Tibial artery (tissue), 4 donors: ENCODE measurements around the gene PIN4.

Source experiments
- DNase-seq, 2 donors: peaks; one replicate each; pipeline ENCODE4 v3.0.0-alpha.2; 2019
- H3K27ac ChIP-seq, 2 donors: fragments of 200-600 bp; sonication (generic) in 1 of 2; 1 replicate in 1 of 2; 2 replicates in 1 of 2; pipeline ENCODE4 v1.5.1; 2018 to 2019; ENCODE audit warnings: mild to moderate bottlenecking in 1 of 2
- H3K27me3 ChIP-seq, 2 donors: fragments of 200-600 bp; sonication (generic) in 1 of 2; one replicate each; pipeline versions ENCODE4 v1.5.1 to v1.6.0; 2016 to 2019
- H3K36me3 ChIP-seq, 3 donors: fragments of 200-600 bp; sonication (generic) in 2 of 3; one replicate each; pipeline ENCODE4 v1.5.1; 2016 to 2019; ENCODE audit warnings: mild to moderate bottlenecking in 2 of 3
- H3K4me1 ChIP-seq, 4 donors: fragments of 200-600 bp; sonication (generic) in 2 of 4; 1 replicate in 3 of 4; 2 replicates in 1 of 4; pipeline ENCODE4 v1.5.1; 2016 to 2019
- H3K4me3 ChIP-seq, 2 donors: fragments of 200-600 bp; sonication (generic) in 1 of 2; 1 replicate in 1 of 2; 2 replicates in 1 of 2; pipeline ENCODE4 v1.5.1; 2018 to 2019; ENCODE audit warnings: mild to moderate bottlenecking in 2 of 2
- H3K9me3 ChIP-seq, 3 donors: fragments of 200-600 bp; sonication (generic) in 1 of 3; one replicate each; pipeline ENCODE4 v1.5.1; 2016 to 2019
- intact Hi-C: fragments of 100-400 bp; cut with DNase I; formaldehyde crosslinking; loops from one replicate; pipeline ENCODE4 v1.15.0; 2023; ENCODE audit warnings: low total_unique reads
- TF ChIP-seq, protein P1 (sequence below), 2 experiments: fragments of 200-600 bp in 1 of 2; fragments of 450-650 bp in 1 of 2; IDR thresholded peaks; one replicate each; pipeline ENCODE4 v1.5.1; 2017 to 2019; ENCODE audit warnings: antibody characterized with exemption in 2 of 2, mild to moderate bottlenecking in 1 of 2, moderate library complexity in 1 of 2

PIN4 gene

DNA sequence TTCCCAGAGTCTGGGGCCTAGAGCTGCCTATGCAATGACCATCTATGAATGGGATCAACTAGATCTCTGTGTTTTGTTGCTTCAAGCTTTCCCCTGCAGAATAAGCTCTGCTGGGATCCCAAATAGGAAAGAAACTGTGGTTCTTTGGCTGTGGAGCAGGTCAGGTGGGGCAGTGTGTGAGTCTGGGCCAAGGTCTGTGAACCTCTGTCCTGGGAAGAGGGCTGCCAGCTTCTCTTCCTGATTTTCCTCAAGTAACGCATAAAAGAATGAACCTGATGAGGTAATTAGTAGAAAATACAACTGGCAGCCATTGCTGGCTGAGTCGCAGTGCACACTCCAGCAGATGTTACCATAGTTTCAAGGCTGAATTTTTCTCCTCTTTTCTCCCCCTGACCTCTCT is 4.6 kb upstream of the PIN4 start:
- no peaks in the 10 kb centered on the region for H3K27me3 ChIP-seq
- no peak for DNase-seq
- no peaks in the 10 kb centered on the region for H3K36me3 ChIP-seq
- H3K4me1 ChIP-seq, result no peaks in the 10 kb centered on the region
- intact Hi-C loops, result no loop called here
- TF ChIP-seq, protein P1, sequence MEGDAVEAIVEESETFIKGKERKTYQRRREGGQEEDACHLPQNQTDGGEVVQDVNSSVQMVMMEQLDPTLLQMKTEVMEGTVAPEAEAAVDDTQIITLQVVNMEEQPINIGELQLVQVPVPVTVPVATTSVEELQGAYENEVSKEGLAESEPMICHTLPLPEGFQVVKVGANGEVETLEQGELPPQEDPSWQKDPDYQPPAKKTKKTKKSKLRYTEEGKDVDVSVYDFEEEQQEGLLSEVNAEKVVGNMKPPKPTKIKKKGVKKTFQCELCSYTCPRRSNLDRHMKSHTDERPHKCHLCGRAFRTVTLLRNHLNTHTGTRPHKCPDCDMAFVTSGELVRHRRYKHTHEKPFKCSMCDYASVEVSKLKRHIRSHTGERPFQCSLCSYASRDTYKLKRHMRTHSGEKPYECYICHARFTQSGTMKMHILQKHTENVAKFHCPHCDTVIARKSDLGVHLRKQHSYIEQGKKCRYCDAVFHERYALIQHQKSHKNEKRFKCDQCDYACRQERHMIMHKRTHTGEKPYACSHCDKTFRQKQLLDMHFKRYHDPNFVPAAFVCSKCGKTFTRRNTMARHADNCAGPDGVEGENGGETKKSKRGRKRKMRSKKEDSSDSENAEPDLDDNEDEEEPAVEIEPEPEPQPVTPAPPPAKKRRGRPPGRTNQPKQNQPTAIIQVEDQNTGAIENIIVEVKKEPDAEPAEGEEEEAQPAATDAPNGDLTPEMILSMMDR (IDR thresholded peaks at IDR 0.05), result no peak
- H3K9me3 ChIP-seq, result no peaks in the 10 kb centered on the region
- no peak overlapping the region for H3K4me3 ChIP-seq
- H3K27ac ChIP-seq, result no peak overlapping the region

DNA sequence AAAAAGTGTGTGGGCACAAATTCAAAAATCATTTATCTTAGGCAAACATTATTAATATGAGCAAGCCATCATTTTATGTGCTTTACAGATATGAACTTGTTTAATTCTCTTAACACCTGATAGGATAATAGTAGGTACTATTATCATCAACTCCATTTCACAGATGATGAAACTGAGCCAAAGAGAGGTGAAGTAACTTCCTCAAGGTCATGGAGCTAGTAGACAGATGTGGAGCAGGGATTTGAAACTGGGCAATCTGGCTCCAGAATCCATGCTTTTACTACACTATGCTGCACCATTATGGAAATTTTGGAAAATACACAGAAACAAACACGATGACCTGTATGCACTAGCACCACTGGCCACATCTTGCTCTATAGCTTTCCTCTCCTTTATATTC is 1.0 kb upstream of the PIN4 start:
- intact Hi-C loops, result no loop called here
- Histone ChIP-seq H3K9me3 (no peaks in the 10 kb centered on the region), H3K4me1 (peaks cover 0 to 13% (median 5%) of the 10 kb centered on the region in 4 donors), H3K36me3 (no peaks in the 10 kb centered on the region), H3K27me3 (no peaks in the 10 kb centered on the region), H3K4me3 (peak overlapping the region in 1 of 2 donors; percentile 71), H3K27ac (peak overlapping the region; percentile 69 to 79)
- TF ChIP-seq, protein P1 (IDR thresholded peaks at IDR 0.05), result no peak
- DNase-seq, result no peak

DNA sequence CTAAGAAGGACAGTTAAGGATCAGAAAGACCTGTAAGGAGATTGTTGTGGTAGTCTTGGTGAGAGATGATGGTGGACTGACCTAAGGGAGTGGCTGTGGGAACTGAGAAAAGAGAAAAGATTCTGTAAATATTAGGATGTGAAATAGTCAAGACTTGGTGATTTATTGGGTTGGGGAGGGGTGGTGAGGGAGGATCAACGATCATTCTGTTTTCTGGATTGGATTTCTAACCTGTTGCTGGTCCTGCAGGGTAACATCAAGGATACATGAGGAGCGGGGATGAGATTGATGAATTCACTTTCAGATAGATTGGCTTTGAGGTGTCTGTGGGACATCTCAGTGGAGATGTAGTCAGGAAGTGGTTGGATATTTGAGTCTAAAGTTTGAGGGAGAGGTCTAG is 1.4 kb downstream of the PIN4 start:
- no peak for DNase-seq
- intact Hi-C loops, result no loop called here
- no peaks in the 10 kb centered on the region for H3K27me3 ChIP-seq
- H3K36me3 ChIP-seq, result no peaks in the 10 kb centered on the region
- peaks cover 0 to 13% (median 5%) of the 10 kb centered on the region in 4 donors for H3K4me1 ChIP-seq
- no peaks in the 10 kb centered on the region for H3K9me3 ChIP-seq
- TF ChIP-seq, protein P1 (IDR thresholded peaks at IDR 0.05), result no peak
- H3K27ac ChIP-seq, result no peak overlapping the region
- peak overlapping the region in 1 of 2 donors; percentile 75 for H3K4me3 ChIP-seq

DNA sequence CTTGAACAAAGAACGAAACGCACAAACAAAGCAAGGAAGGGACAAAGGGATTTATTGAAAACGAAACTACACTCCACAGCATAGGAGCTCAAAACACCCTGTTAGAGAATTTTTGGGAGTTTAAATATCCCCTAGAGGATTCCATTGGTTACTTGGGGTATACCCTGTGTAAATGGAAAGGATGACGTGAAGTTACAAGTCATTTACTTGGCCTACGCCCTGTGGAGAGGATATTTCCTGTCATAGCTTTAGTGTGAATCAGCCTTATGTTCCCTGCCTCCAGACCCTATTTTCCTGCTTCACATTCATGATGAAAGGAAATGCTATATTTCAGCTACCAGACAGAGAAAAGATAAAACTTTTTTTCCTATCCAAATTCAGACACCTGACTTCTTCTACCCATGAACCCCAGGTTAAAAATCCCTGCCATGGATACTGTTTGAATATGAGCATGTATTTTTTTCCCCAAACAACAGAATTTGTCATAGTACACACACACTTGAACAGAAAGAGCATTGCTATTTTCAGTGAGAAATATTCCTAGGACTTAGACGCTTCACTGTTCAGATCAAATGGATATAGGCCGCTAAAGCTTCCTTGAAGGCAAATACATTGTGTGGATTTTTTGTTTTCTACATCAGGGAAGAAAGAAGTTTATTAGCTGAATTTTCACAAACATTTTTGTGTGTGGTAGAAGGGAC is 20.4 kb downstream of the PIN4 start:
- H3K9me3 ChIP-seq, result no peaks in the 10 kb centered on the region
- no peaks in the 10 kb centered on the region for H3K27me3 ChIP-seq
- DNase-seq, result no peak
- TF ChIP-seq, protein P1 (IDR thresholded peaks at IDR 0.05), result no peak
- H3K4me3 ChIP-seq, result no peak overlapping the region
- no peak overlapping the region for H3K27ac ChIP-seq
- H3K36me3 ChIP-seq, result peaks cover 0 to 18% (median 15%) of the 10 kb centered on the region in 3 donors
- no peaks in the 10 kb centered on the region for H3K4me1 ChIP-seq
- intact Hi-C loops, result no loop called here

DNA sequence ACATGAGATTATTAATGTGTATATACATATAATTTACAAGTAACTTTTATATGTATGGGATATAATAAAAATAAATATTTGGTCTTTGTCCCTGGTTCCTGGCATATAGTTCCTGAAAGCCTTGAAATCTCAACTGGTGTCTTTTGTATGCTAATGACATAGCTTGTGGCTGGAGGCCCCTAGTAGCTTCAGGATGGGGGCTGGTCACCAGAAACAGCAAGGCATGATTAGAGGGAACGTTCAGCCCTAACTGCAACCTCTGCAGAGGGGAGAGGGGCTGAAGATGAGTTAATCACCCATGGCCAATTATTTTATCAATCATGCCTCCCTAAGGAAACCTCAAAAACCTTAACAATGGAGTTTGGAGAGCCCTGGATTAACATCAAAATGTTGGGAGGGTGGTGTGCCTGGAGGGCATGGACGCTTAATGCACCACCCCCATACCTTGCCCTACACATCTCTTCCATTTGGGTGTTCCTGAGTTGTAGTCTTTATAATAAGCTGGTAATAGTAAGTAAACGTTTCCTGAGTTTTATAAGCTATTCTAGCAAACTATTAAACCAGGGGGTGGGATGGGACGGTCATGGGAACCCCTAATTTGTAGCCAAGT is 21.3 kb downstream of the PIN4 start:
- Histone ChIP-seq H3K4me3 (no peak overlapping the region), H3K36me3 (peaks cover 0 to 15% (median 14%) of the 10 kb centered on the region in 3 donors), H3K4me1 (no peaks in the 10 kb centered on the region), H3K27ac (no peak overlapping the region), H3K9me3 (no peaks in the 10 kb centered on the region), H3K27me3 (no peaks in the 10 kb centered on the region)
- TF ChIP-seq, protein P1 (IDR thresholded peaks at IDR 0.05), result no peak
- no peak for DNase-seq
- intact Hi-C loops, result no loop called here
